Endodermal cell (in vitro differentiated cells): ENCODE measurements around the gene EPN3. TPM values are rescaled to one million over a fixed set of nuclear protein-coding genes. Genes with fewer than 3 reads are reported as not detected.

Experiments
- DNase-seq: peaks from one replicate; pipeline ENCODE4 v3.0.0-alpha.2; 2017
- H3K27ac ChIP-seq: 2 replicates; pipeline ENCODE4 v1.5.1; 2013; ENCODE audit warnings: mild to moderate bottlenecking, low read depth, low read length, moderate library complexity
- H3K27me3 ChIP-seq: 2 replicates; pipeline ENCODE4 v1.6.1; 2013; ENCODE audit warnings: mild to moderate bottlenecking, low read length, moderate library complexity; ENCODE audit not compliant: insufficient read depth, control insufficient read depth, poor library complexity, severe bottlenecking
- H3K36me3 ChIP-seq: 2 replicates; pipeline ENCODE4 v1.7.0; 2013; ENCODE audit warnings: mild to moderate bottlenecking, low read length, moderate library complexity; ENCODE audit not compliant: control insufficient read depth, insufficient read depth
- H3K4me1 ChIP-seq: one replicate; pipeline ENCODE4 v1.7.0; 2013; ENCODE audit warnings: low read length; ENCODE audit not compliant: control insufficient read depth, insufficient read depth
- H3K4me3 ChIP-seq: 2 replicates; pipeline ENCODE4 v1.5.1; 2013; ENCODE audit warnings: mild to moderate bottlenecking, low read length, moderate library complexity
- H3K9ac ChIP-seq: 2 replicates; pipeline ENCODE4 v1.6.1; 2013; ENCODE audit warnings: mild to moderate bottlenecking, low read length, moderate library complexity; ENCODE audit not compliant: poor library complexity, severe bottlenecking; ENCODE audit errors: extremely low read depth
- H3K9me3 ChIP-seq: 2 replicates; pipeline ENCODE4 v1.6.1; 2013; ENCODE audit warnings: mild to moderate bottlenecking, low read length, moderate library complexity; ENCODE audit not compliant: control insufficient read depth
- H3K27ac Mint-ChIP-seq: 2 replicates; pipeline ENCODE4 v1.8.0; 2020; ENCODE audit warnings: mixed read lengths
- H3K27me3 Mint-ChIP-seq: 2 replicates; pipeline ENCODE4 v1.8.0; 2021; ENCODE audit warnings: mild to moderate bottlenecking, mixed read lengths; ENCODE audit not compliant: insufficient read depth
- H3K36me3 Mint-ChIP-seq: 2 replicates; pipeline ENCODE4 v1.8.0; 2020; ENCODE audit warnings: low read depth, mixed read lengths
- H3K4me1 Mint-ChIP-seq: 2 replicates; pipeline ENCODE4 v1.8.0; 2020; ENCODE audit warnings: mixed read lengths
- H3K4me3 Mint-ChIP-seq: 2 replicates; pipeline ENCODE4 v1.8.0; 2020; ENCODE audit warnings: mild to moderate bottlenecking, moderate library complexity, mixed read lengths
- H3K9me3 Mint-ChIP-seq: 2 replicates; pipeline ENCODE4 v1.8.0; 2020; ENCODE audit warnings: mild to moderate bottlenecking, mixed read lengths
- WGBS, 2 experiments: methylation state at CpG; one replicate each; pipeline versions ENCODE4 v1.1.5 to v1.1.7; 2013; ENCODE audit warnings: missing lambda C conversion rate in 2 of 2, mixed read lengths in 1 of 2; ENCODE audit not compliant: insufficient coverage in 1 of 2, insufficient read length in 1 of 2; 5-methylcytosine and 5-hydroxymethylcytosine counted together
- total RNA-seq, 2 donors: library from RNA; stranded (reverse); fragmentation: NEBNext Ultra II Directional in 1 of 2; extraction: Animal tissue kit (Norgen Biotek cat#: 25700) in 1 of 2; gene quantifications; 2 replicates in 1 of 2; 3 replicates in 1 of 2; pipeline ENCODE4 v1.2.1, GENCODE V29; 2021
- TF ChIP-seq, protein P1 (sequence below): fragments of 200-600 bp; sonication (generic); conservative IDR thresholded peaks from 2 replicates; pipeline ENCODE4 v1.5.0; 2021; ENCODE audit warnings: antibody characterized with exemption, mild to moderate bottlenecking

EPN3 gene
- total RNA-seq, 2 donors from 2014 or later = 0.66 TPM; not detected in 1

DNA sequence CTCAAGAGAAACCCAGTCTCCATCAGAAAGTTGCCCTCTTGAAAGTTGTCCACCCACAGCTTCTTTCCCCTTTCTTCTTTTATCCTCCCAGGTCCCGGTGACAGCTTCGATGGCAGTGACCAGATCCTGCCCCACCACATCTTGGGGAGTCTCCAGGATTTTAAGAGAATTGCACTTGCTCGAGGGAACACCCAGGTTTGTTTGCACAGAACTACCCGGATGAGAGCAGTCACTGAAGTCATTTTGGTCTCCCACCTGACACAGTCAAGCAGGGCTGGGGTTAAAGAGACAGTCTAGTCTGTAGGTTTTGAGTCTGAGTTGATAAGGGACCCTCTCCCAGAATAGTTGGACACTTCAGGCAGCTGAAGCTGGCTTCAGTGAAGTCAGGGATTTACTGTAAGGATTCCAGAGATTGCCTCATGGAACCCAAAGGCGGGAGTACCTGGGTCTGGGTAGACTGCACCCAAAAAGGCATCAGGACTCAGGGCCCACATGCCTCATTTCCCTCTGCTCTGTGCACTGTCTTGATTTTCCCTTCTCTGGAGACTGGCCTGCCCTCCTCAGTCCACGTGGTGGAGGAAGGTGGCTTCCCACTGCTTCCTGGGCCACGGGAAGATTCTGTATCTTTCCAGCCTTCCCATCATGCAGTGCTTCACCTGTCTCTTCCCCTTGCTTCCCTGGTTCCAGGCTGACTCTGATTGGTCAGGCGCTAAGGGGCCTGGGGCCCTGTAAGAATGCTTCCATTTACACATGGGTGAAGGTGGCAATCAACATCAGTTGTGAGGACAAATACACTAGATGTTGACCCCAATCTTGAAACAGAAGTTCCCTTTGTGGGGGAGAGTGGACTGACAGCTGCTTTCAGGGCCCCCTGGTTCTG, 14.8 kb upstream of the EPN3 start:
- Mint-ChIP-seq H3K36me3 (no peaks in the 10 kb centered on the region), H3K9me3 (no peaks in the 10 kb centered on the region), H3K4me3 (no peak overlapping the region), H3K27ac (no peak overlapping the region), H3K27me3 (peaks cover 6% of the 10 kb centered on the region), H3K4me1 (peaks cover 5% of the 10 kb centered on the region)
- Histone ChIP-seq H3K9ac (no peak overlapping the region), H3K27me3 (no peaks in the 10 kb centered on the region), H3K27ac (no peak overlapping the region), H3K36me3 (no peaks in the 10 kb centered on the region), H3K9me3 (no peaks in the 10 kb centered on the region), H3K4me3 (no peak overlapping the region), H3K4me1 (no peaks in the 10 kb centered on the region)
- DNase-seq = no peak
- TF ChIP-seq, protein P1, sequence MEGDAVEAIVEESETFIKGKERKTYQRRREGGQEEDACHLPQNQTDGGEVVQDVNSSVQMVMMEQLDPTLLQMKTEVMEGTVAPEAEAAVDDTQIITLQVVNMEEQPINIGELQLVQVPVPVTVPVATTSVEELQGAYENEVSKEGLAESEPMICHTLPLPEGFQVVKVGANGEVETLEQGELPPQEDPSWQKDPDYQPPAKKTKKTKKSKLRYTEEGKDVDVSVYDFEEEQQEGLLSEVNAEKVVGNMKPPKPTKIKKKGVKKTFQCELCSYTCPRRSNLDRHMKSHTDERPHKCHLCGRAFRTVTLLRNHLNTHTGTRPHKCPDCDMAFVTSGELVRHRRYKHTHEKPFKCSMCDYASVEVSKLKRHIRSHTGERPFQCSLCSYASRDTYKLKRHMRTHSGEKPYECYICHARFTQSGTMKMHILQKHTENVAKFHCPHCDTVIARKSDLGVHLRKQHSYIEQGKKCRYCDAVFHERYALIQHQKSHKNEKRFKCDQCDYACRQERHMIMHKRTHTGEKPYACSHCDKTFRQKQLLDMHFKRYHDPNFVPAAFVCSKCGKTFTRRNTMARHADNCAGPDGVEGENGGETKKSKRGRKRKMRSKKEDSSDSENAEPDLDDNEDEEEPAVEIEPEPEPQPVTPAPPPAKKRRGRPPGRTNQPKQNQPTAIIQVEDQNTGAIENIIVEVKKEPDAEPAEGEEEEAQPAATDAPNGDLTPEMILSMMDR = no peak
- 84 to 88% methylated on average over 4 to 8 of the region's 8 CpGs for WGBS, 2 experiments

DNA sequence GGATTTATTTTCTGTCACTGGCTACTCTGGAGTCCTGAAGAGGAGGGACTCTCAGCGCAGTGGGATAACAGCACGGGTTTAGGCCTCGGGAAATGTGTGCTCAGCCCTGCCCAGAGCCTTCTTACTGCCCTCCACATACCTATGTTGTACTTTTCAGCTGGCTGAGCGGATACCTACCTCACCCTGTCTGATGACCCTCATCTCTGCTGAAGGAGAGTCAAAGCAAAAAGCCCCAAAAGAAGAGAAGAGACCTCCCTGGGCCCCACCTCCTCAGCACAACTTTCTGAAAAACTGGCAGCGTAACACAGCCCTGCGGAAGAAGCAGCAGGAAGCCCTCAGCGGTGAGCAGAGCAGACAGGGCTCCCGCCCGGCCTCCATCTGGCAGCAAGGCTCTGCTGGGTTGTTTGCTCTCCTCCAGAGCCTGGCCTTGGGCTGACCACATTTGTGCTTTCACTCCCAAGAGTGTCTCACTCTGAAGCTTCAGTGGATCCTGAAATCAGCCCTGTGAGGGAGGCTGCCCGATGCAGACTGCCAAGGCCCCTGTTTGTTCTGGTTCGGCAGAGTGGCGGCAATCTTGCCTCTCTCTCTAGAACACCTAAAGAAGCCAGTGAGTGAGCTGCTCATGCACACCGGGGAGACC, 14.0 kb upstream of the EPN3 start:
- no peaks in the 10 kb centered on the region for H3K36me3 Mint-ChIP-seq
- Histone ChIP-seq H3K9me3 (no peaks in the 10 kb centered on the region), H3K4me1 (no peaks in the 10 kb centered on the region), H3K36me3 (no peaks in the 10 kb centered on the region), H3K4me3 (no peak overlapping the region), H3K27me3 (no peaks in the 10 kb centered on the region), H3K27ac (no peak overlapping the region), H3K9ac (no peak overlapping the region)
- DNase-seq = no peak
- H3K27ac Mint-ChIP-seq = no peak overlapping the region
- WGBS, 2 experiments = 84 to 89% methylated on average over 7 to 13 of the region's 13 CpGs
- no peaks in the 10 kb centered on the region for H3K9me3 Mint-ChIP-seq
- peaks cover 6% of the 10 kb centered on the region for H3K27me3 Mint-ChIP-seq
- TF ChIP-seq, protein P1 = no peak
- H3K4me1 Mint-ChIP-seq = peaks cover 6% of the 10 kb centered on the region
- no peak overlapping the region for H3K4me3 Mint-ChIP-seq

DNA sequence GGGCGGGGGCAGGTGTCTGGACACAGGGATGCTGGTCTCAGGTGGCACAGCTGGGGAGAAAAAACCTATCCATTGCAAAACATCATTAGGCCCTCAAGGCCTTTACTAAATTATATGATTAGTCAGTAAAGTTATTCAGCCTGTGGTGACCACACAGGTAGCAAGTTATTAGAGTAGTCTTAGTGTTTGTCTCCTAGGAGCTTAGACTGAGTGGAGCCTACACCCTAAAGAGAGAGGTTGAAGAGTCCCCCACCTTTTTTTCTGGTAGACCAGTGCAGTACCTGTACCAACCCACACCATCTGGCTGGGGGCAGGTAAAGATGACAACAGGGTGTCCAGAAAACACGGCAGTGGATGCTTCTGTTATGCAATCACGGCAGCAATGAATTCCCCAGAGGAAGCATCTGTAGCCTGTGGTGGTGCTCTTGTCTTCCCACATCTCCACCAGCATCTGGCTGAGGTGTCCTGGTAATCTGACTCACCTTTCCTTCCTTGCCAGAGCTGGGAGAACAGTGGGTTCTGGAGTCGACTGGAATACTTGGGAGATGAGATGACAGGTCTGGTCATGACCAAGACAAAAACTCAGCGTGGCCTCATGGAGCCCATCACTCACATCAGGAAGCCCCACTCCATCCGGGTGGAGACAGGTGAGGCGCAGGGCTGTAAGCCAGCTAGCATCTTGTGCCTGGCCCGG, 13.2 kb upstream of the EPN3 start:
- Mint-ChIP-seq H3K27ac (no peak overlapping the region), H3K9me3 (no peaks in the 10 kb centered on the region), H3K4me3 (no peak overlapping the region), H3K4me1 (peaks cover 6% of the 10 kb centered on the region), H3K27me3 (peaks cover 6% of the 10 kb centered on the region), H3K36me3 (no peaks in the 10 kb centered on the region)
- TF ChIP-seq, protein P1 = no peak
- WGBS, 2 experiments = 89 to 92% methylated on average over 5 to 8 of the region's 8 CpGs
- no peaks in the 10 kb centered on the region for H3K4me1 ChIP-seq
- no peak overlapping the region for H3K27ac ChIP-seq
- H3K27me3 ChIP-seq = no peaks in the 10 kb centered on the region
- no peak overlapping the region for H3K4me3 ChIP-seq
- H3K9me3 ChIP-seq = no peaks in the 10 kb centered on the region
- no peaks in the 10 kb centered on the region for H3K36me3 ChIP-seq
- DNase-seq = no peak
- H3K9ac ChIP-seq = no peak overlapping the region
